GM19193 (cell line): Measurements from ENCODE around the gene KCNK6.

ENCODE experiments used
- POLR2A ChIP-seq: IDR thresholded peaks from 4 replicates; pipeline ENCODE4 v1.6.1; 2011; ENCODE audit not compliant: insufficient read depth, insufficient read length; ENCODE audit errors: extremely low read depth

KCNK6 gene

DNA sequence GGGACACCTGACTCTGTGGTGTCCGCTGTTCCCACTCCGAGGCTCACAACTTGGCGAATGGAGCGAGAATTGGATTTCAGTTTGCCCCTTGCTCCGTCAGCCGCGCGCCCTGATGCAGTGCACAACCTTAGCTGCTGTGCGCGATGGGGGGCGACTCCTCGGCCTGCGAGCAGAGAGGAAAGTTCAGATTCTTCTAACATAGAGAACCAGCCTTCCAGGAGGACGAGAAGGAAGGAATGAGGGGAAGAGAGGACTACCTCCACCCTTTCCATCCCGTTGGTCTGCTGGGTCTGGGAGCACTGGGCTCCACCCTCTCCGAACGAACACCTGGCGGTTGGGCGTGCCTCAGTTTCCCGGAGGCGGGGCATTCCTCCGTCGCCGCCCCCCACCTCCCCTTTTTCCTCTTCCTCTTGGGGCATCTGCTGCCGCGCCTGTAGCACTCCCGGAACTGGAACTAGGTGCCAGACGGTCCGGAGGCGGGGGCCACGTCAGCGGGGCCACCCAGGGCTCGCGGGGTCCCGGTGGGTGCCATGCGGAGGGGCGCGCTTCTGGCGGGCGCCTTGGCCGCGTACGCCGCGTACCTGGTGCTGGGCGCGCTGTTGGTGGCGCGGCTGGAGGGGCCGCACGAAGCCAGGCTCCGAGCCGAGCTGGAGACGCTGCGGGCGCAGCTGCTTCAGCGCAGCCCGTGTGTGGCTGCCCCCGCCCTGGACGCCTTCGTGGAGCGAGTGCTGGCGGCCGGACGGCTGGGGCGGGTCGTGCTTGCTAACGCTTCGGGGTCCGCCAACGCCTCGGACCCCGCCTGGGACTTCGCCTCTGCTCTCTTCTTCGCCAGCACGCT lies at the start of gene KCNK6:
TSS of gene KCNK6 (plus strand) at position 425 of the 838 bp plus-strand sequence. CDS start at position 531, 106 bp downstream.
- TF ChIP-seq POLR2A: no peak

GRCh38 chr19:38270587-38271167 lies 49.0 kb upstream of the KCNK6 start:
- no peak for TF ChIP-seq POLR2A

DNA sequence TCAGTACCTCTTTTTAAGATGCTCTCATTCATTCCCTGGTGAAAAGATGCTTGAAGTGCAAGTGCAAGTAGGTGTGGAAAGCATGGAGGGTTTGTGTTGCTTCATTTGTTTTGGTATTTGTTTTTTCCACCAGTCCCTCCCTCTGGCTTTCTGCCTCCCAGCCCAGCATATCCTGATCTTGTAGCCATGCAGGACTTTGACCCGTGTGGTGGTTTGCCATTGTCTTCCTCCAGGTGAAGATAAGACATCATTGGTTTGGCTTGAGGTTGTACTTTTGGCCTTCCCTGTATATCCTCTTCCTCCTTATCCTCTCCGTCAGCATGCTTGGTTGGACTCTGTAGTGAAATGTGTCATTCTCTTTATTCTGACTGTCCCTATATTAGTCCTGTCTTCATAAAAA lies 46.1 kb upstream of the KCNK6 start:
- TF ChIP-seq POLR2A: no peak

DNA sequence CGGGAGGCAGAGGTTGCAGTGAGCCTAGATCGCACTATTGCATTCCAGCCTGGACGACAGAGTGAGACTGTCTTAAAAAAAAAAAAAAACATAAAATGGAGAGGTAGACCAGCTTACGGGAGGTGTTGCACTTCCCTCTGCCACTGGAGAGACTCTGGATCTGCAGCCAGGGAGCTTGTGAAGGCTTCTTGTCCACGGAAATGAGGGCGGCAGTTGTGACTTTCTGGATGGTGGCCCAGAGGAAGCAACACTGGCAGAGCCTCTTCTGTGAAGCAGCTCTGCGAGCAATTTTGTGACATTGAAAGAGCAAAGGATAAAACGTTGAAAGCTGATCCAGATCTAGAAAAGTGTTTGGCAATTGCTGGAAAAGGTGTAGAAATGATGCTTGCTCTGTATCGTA lies 44.9 kb upstream of the KCNK6 start:
- no peak for TF ChIP-seq POLR2A

DNA sequence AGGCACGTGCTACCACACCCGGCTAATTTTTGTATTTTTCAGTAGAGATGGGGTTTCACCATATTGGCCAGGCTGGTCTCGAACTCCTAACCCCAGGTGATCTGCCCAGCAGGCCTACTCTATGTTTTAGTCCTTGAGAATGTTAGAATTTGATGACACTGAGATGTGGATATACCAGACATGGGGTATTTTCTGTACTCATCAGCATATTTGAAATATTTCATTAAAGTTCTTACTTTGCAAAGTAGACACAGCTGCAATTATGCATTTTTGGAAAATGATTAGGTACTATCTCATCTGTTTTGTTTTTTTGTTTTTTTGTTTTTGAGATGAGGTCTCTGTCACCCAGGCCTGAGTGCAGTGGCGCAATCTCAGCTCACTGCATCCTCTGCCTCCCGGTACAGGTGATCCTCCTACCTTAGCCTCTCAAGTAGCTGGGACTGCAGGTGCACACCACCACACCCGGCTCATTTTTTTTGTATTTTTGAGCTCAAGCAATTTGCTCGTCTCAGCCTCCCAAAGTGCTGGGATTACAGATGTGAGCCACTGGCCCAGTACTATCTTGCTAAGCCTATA lies 42.6 kb upstream of the KCNK6 start:
- TF ChIP-seq POLR2A: no peak

DNA sequence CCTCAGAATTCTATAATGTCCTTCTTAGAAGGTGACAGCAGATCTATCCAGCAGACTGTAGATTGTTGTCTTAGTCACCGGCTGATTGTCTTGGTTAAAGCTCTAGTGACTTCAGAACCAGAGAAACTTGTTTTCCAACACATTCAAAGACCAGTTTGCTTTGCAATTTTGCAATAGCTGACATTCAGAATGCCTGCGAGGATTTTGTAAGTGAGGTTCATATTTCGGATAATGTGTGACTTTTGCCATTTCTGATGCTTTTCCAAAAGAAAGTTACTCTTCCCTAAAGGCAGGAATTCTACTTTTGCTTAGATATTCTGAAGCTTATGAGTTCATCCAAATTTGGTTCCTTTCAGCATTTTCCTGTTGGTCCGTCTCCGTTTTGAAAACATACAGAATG lies 42.1 kb upstream of the KCNK6 start:
- no peak for TF ChIP-seq POLR2A

DNA sequence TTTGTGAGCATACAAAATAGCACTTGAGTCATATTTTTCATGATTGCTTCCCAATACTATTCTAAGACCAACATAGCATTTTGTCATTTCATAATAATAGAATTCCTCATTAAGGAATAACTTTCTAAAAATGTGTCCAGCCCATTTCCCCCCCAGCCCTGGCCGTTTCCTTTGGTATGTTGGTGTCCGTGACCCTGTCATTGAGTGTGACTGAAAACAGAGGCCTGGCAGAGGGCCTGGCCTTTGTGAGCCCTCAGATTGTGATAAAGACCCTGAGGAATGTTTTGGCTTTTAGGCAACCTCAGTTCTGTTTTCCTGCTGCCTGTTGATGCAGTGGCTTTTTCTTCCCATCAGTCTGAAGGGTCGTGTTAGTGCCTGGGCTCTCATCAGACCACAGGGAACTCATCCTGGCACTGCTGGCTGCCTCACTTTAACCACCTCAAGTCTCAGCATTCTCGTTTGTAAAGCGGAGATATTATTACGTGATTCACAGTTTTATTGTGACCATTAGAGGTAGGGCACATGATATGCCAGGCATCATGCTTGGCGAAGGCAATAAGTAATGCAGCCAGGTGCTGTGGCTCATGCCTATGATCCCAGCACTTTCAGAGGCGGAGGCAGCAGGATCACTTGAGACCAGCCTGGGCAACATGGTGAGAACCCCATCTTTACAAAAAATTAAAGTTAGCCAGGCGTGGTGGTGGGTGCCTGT lies 41.5 kb upstream of the KCNK6 start:
- no peak for TF ChIP-seq POLR2A

- TF ChIP-seq POLR2A: no peak
Observed at GRCh38 chr19:38278751-38279150, 40.9 kb upstream of the KCNK6 start.

GRCh38 chr19:38280030-38280921 lies 39.4 kb upstream of the KCNK6 start:
- no peak for TF ChIP-seq POLR2A

- no peak for TF ChIP-seq POLR2A
Observed at GRCh38 chr19:38281811-38282566, 37.7 kb upstream of the KCNK6 start.

- no peak for TF ChIP-seq POLR2A
Observed at GRCh38 chr19:38283271-38283670, 36.4 kb upstream of the KCNK6 start.

GRCh38 chr19:38284422-38284821 lies 35.2 kb upstream of the KCNK6 start:
- no peak for TF ChIP-seq POLR2A

- TF ChIP-seq POLR2A: no peak
Observed at GRCh38 chr19:38285567-38285966, 34.1 kb upstream of the KCNK6 start.

- no peak for TF ChIP-seq POLR2A
Observed at GRCh38 chr19:38287604-38288003, 32.0 kb upstream of the KCNK6 start.

- no peak for TF ChIP-seq POLR2A
Observed at GRCh38 chr19:38288123-38288855, 31.4 kb upstream of the KCNK6 start.
